HepG2 (cell line): ENCODE results near the gene TOP1. TPM values are rescaled to one million over a fixed set of nuclear protein-coding genes. Genes with fewer than 3 reads are reported as not detected.
A peak's percentile ranks its signal among the peaks of the same experiment; 100 is the strongest.

Experiments
- ATAC-seq: fragments of 200-7000 bp; cut with Tn5 transposase; 3 replicates; pipeline ENCODE4 v1.9.1; 2020; ENCODE audit warnings: mild to moderate bottlenecking, moderate library complexity
- Bru-seq: library from RNA; stranded (reverse); fragments of 400-500 nt; gene quantifications from one replicate; lab custom pipeline; 2021; lab: Mats Ljungman, UMichigan
- BruChase-seq, 2 experiments: library from RNA; stranded (reverse); fragments of 400-500 nt; gene quantifications; one replicate each; lab custom pipeline; 2021; lab: Mats Ljungman, UMichigan
- BruUV-seq: library from RNA; stranded (reverse); fragments of 400-500 nt; replicated peaks from 2 replicates; lab custom pipeline; 2021; lab: Mats Ljungman, UMichigan
- CTCF ChIA-PET: fragments of 300-600 bp; formaldehyde crosslinking; extraction: SDS; loops from one replicate; lab custom pipeline; 2021; ENCODE audit warnings: low total read pairs, inconsistent platforms, low intra/inter-chr PET ratio; lab: Yijun Ruan, JAX
- POLR2A ChIA-PET: fragments of 350-600 bp; sonication (Branson Sonifier 250); formaldehyde crosslinking; loops from one replicate; lab custom pipeline; 2020; ENCODE audit warnings: antibody characterized with exemption, inconsistent platforms; lab: Yijun Ruan, JAX
- DNase-seq: peaks from one replicate; pipeline ENCODE4 v3.0.0-alpha.2; 2015; ENCODE audit warnings: low spot score
- FAIRE-seq: peaks from 3 replicates; lab custom pipeline; 2011; peaks lifted over from hg19 to GRCh38; lab: Jason Lieb, UNC
- H2AFZ ChIP-seq: one replicate; pipeline ENCODE4 v1.6.1; 2011; ENCODE audit warnings: low read length, inconsistent platforms
- H3K27ac ChIP-seq: fragments of 300-600 bp; 3 replicates; pipeline ENCODE4 v1.8.0; 2011; ENCODE audit warnings: mixed run types, mild to moderate bottlenecking, mixed read lengths, low read length, inconsistent platforms; ENCODE audit not compliant: insufficient read depth; ENCODE audit errors: extremely low read length
- H3K27me3 ChIP-seq, 2 experiments: fragments of 200-600 bp in 1 of 2; 2 replicates in 1 of 2; 3 replicates in 1 of 2; pipeline versions ENCODE4 v1.6.0 to v1.8.0; 2011; ENCODE audit warnings: low read length in 2 of 2, mild to moderate bottlenecking in 2 of 2, moderate library complexity in 2 of 2, inconsistent platforms in 1 of 2; ENCODE audit not compliant: insufficient read depth in 2 of 2, control insufficient read depth in 1 of 2
- H3K36me3 ChIP-seq, 2 experiments: fragments of 200-600 bp in 1 of 2; replicated peaks in 1 of 2; 2 replicates in 1 of 2; 3 replicates in 1 of 2; pipeline versions ENCODE4 v1.5.1 to v1.8.0; 2011; ENCODE audit warnings: low read length in 2 of 2, inconsistent platforms in 1 of 2; ENCODE audit not compliant: insufficient read depth in 2 of 2, control insufficient read depth in 1 of 2
- H3K4me1 ChIP-seq: 2 replicates; pipeline ENCODE4 v1.5.1; 2012; ENCODE audit warnings: low read length, inconsistent platforms; ENCODE audit not compliant: insufficient read depth
- H3K4me2 ChIP-seq: 2 replicates; pipeline ENCODE4 v1.6.0; 2011; ENCODE audit warnings: low read depth, low read length, inconsistent platforms
- H3K4me3 ChIP-seq, 3 experiments: fragments of 200-600 bp in 1 of 3; sonication (generic), shearing (Covaris generic) in 1 of 3; replicated peaks in 1 of 3; 2 replicates each; pipeline ENCODE4 v1.5.1; 2011 to 2016; ENCODE audit warnings: low read length in 3 of 3, inconsistent platforms in 2 of 3, low read depth in 2 of 3, mild to moderate bottlenecking in 2 of 3, control low read depth in 1 of 3, mixed read lengths in 1 of 3; ENCODE audit not compliant: insufficient read depth in 1 of 3
- H3K79me2 ChIP-seq: one replicate; pipeline ENCODE4 v1.6.1; 2011; ENCODE audit warnings: low read length, inconsistent platforms; ENCODE audit not compliant: insufficient read depth
- H3K9ac ChIP-seq: 2 replicates; pipeline ENCODE4 v1.6.0; 2011; ENCODE audit warnings: mild to moderate bottlenecking, low read depth, low read length, inconsistent platforms; ENCODE audit not compliant: insufficient read depth
- H3K9me3 ChIP-seq: 2 replicates; pipeline ENCODE4 v1.5.1; 2012; ENCODE audit warnings: mild to moderate bottlenecking, low read length
- H4K20me1 ChIP-seq: 2 replicates; pipeline ENCODE4 v1.6.0; 2011; ENCODE audit warnings: inconsistent platforms, mild to moderate bottlenecking, low read length, moderate library complexity; ENCODE audit not compliant: insufficient read depth
- ARID5B ChIP-seq: IDR thresholded peaks from 2 replicates; pipeline ENCODE4 v1.4.0; 2020; ENCODE audit warnings: mild to moderate bottlenecking, missing genetic modification reagents
- SMAD3 ChIP-seq: sonication (generic); formaldehyde crosslinking; IDR thresholded peaks from 2 replicates; pipeline ENCODE4 v1.4.0; 2020; ENCODE audit warnings: missing genetic modification reagents
- SRY ChIP-seq: sonication (generic); formaldehyde crosslinking; IDR thresholded peaks from 2 replicates; pipeline ENCODE4 v1.8.0; 2022; ENCODE audit warnings: mild to moderate bottlenecking, missing genetic modification reagents
- TEF ChIP-seq: sonication (generic); formaldehyde crosslinking; IDR thresholded peaks from 2 replicates; pipeline ENCODE4 v1.5.0; 2020; ENCODE audit warnings: missing genetic modification reagents
- ZNF225 ChIP-seq: sonication (generic); formaldehyde crosslinking; IDR thresholded peaks from 2 replicates; pipeline ENCODE4 v1.4.0; 2020; ENCODE audit warnings: mild to moderate bottlenecking, missing genetic modification reagents
- ZNF264 ChIP-seq: sonication (generic); formaldehyde crosslinking; IDR thresholded peaks from 2 replicates; pipeline ENCODE4 v1.4.0; 2020; ENCODE audit warnings: missing genetic modification reagents
- ZNF3 ChIP-seq: IDR thresholded peaks from 2 replicates; pipeline ENCODE4 v1.7.0; 2017; ENCODE audit warnings: inconsistent platforms
- ZNF432 ChIP-seq: sonication (generic); formaldehyde crosslinking; IDR thresholded peaks from 2 replicates; pipeline ENCODE4 v1.5.0; 2020; ENCODE audit warnings: missing genetic modification reagents, mild to moderate bottlenecking, borderline replicate concordance
- ZNF580 ChIP-seq: IDR thresholded peaks from 2 replicates; pipeline ENCODE4 v1.6.1; 2016; ENCODE audit warnings: low read depth, borderline replicate concordance
- ZNF709 ChIP-seq: sonication (generic); formaldehyde crosslinking; IDR thresholded peaks from 2 replicates; pipeline ENCODE4 v1.5.0; 2020; ENCODE audit warnings: mild to moderate bottlenecking, missing genetic modification reagents
- ZNF775 ChIP-seq: sonication (generic); formaldehyde crosslinking; IDR thresholded peaks from 2 replicates; pipeline ENCODE4 v1.4.0; 2020; ENCODE audit warnings: missing genetic modification reagents, mild to moderate bottlenecking, moderate library complexity, borderline replicate concordance
- WGBS: methylation state at CpG from one replicate; pipeline ENCODE4 v1.1.6; 2017; ENCODE audit warnings: low lambda C conversion rate; 5-methylcytosine and 5-hydroxymethylcytosine counted together
- in situ Hi-C: cut with HindIII; loops from 2 replicates; pipeline ENCODE4 v1.10.0; 2017; ENCODE audit warnings: low pct_unique_long_range_greater_than_20kb; ENCODE audit not compliant: extremely low pct_ligation_motif_present
- intact Hi-C: fragments of 100-400 bp; cut with micrococcal nuclease; formaldehyde crosslinking; loops from one replicate; pipeline ENCODE4 v1.10.0; 2022; ENCODE audit not compliant: unreplicated experiment
- long read RNA-seq, 2 experiments: library from RNA in 1 of 2; library from polyadenylated mRNA in 1 of 2; stranded (forward) in 1 of 2; unstranded in 1 of 2; transcript quantifications; one replicate each; pipeline ENCODE4 v2.0.0, GENCODE V29; 2019 to 2022
- polyA minus RNA-seq, 3 experiments: library from RNA; depleted of rRNA, polyadenylated mRNA; stranded (reverse); fragments of >200 nt; gene quantifications; 2 replicates each; pipeline ENCODE4 v1.2.3, GENCODE V29; 2011; ENCODE audit warnings: low replicate concordance in 1 of 3
- polyA plus RNA-seq, 8 experiments: library from polyadenylated mRNA; depleted of rRNA in 3 of 8; stranded (reverse) in 7 of 8; unstranded in 1 of 8; fragments of >200 nt; fragmentation: Illumina TruSeq in 4 of 8; extraction: Trizol in 4 of 8; gene quantifications; 2 replicates each; pipeline versions ENCODE4 v1.2.1 to v1.2.3, GENCODE V29; 2011 to 2016; ENCODE audit warnings: low read depth in 4 of 8, missing spikeins in 1 of 8, mixed read lengths in 1 of 8; ENCODE audit not compliant: insufficient read depth in 1 of 8
- total RNA-seq, 5 experiments: library from RNA; depleted of rRNA; stranded (reverse); fragments of >200 nt; fragmentation: Illumina TruSeq; extraction: Trizol; gene quantifications; 2 replicates each; pipeline ENCODE4 v1.2.3, GENCODE V29; 2016; ENCODE audit warnings: low read depth in 1 of 5

TOP1 gene
- total RNA-seq (2016; rRNA removed; fragmentation: Illumina TruSeq; extraction: Trizol), result 19.4 and 75.3 TPM in 2 replicates
- 17.3 and 19.8 TPM in 2 replicates for total RNA-seq (2016; cell fraction: cytosol; rRNA removed; fragmentation: Illumina TruSeq; extraction: Trizol; ENCODE audit: low read depth)
- 17.0 and 75.6 TPM in 2 replicates for total RNA-seq (2016; cell fraction: insoluble cytoplasmic fraction; rRNA removed; fragmentation: Illumina TruSeq; extraction: Trizol)
- 20.3 and 21.0 TPM in 2 replicates for total RNA-seq (2016; cell fraction: membrane; rRNA removed; fragmentation: Illumina TruSeq; extraction: Trizol)
- 45.7 and 48.4 TPM in 2 replicates for total RNA-seq (2016; cell fraction: nucleus; rRNA removed; fragmentation: Illumina TruSeq; extraction: Trizol)
- polyA plus RNA-seq (2011; rRNA removed), result 9.9 and 10.2 TPM in 2 replicates
- polyA plus RNA-seq (2011; cell fraction: cytosol; rRNA removed), result 5.5 and 9.3 TPM in 2 replicates
- 10.9 and 11.3 TPM in 2 replicates for polyA plus RNA-seq (2011; cell fraction: nucleus; rRNA removed)
- 51.4 and 67.5 TPM in 2 replicates for polyA plus RNA-seq (2012)
- 2.6 and 3.5 TPM in 2 replicates for polyA plus RNA-seq (2016; cell fraction: cytosol; fragmentation: Illumina TruSeq; extraction: Trizol; ENCODE audit: low read depth)
- 131 and 136 TPM in 2 replicates for polyA plus RNA-seq (2016; cell fraction: insoluble cytoplasmic fraction; fragmentation: Illumina TruSeq; extraction: Trizol; ENCODE audit: low read depth)
- 9.6 and 10.8 TPM in 2 replicates for polyA plus RNA-seq (2016; cell fraction: membrane; fragmentation: Illumina TruSeq; extraction: Trizol; ENCODE audit: low read depth)
- 89.8 and 94.4 TPM in 2 replicates for polyA plus RNA-seq (2016; cell fraction: nucleus; fragmentation: Illumina TruSeq; extraction: Trizol; ENCODE audit: insufficient read depth, low read depth)
- 7.0 and 9.4 TPM in 2 replicates for polyA minus RNA-seq (2011; rRNA and poly(A)+ RNA removed; ENCODE audit: low replicate concordance)
- 25.1 and 28.4 TPM in 2 replicates for polyA minus RNA-seq (2011; cell fraction: cytosol; rRNA and poly(A)+ RNA removed)
- 21.5 and 22.1 TPM in 2 replicates for polyA minus RNA-seq (2011; cell fraction: nucleus; rRNA and poly(A)+ RNA removed)
- Bru-seq, nascent RNA, result percentile 98 among the genes with signal in this experiment
- BruChase-seq, experiment 1, labeled RNA remaining after a 6-hour chase, result percentile 95 among the genes with signal in this experiment
- percentile 95 among the genes with signal in this experiment for BruChase-seq, experiment 2, labeled RNA remaining after a 2-hour chase
- long read RNA-seq, experiment 1, partial matches to known transcripts, result 103 of 108 reads
- long read RNA-seq, experiment 1, other reads (novel, unspliced or antisense), result 1 of 108 reads
- long read RNA-seq, experiment 2, transcript TOP1-201 (21 exons, 3,738 nt), result major isoform, 10 of 72 reads
- long read RNA-seq, experiment 2, partial matches to known transcripts, result 58 of 72 reads
- long read RNA-seq, experiment 2, other reads (novel, unspliced or antisense), result 4 of 72 reads

- Histone ChIP-seq H3K27ac (peak within 1 kb of the TSS; percentile 82), H3K36me3 (peaks cover 4% of the 10 kb centered on the region in 2 experiments; a peak in 1 of 5 replicates), H2AFZ (no peak within 1 kb of the TSS), H3K27me3 (peaks cover 2 to 4% of the 10 kb centered on the region in 2 experiments; a peak in 2 of 5 replicates), H3K4me2 (peak within 1 kb of the TSS; percentile 94), H3K4me1 (peaks cover 53% of the 10 kb centered on the region), H3K9me3 (no peaks in the 10 kb centered on the region), H3K79me2 (peaks cover 48% of the 10 kb centered on the region), H3K4me3 (peak within 1 kb of the TSS; percentile 91 to 95 (median 95)), H4K20me1 (peaks cover 37% of the 10 kb centered on the region), H3K9ac (peak within 1 kb of the TSS; percentile 98)
- under 1% methylated on average over 58 of the region's 85 CpGs for WGBS
- FAIRE-seq (peak; percentile 82), ATAC-seq (peak; percentile 94), DNase-seq (peak; percentile 100)
- ChIA-PET CTCF (no interaction called here), POLR2A (interaction anchor here (0.6 to 1.9 kb wide), 12 partner anchors 9 to 104 kb away, joined by 3 to 14 read pairs (median 5); no protein-coding TSS in a partner anchor)
- no TSS peak for BruUV-seq
- intact Hi-C loops (loop anchor here (1.0 to 2.0 kb wide), 2 partner anchors 25 to 50 kb away; no protein-coding TSS in a partner anchor), in situ Hi-C loops (no loop called here)
- no peak; the same call in 1 of the 2 replicates for TF ChIP-seq ZNF775 (CRISPR knock-in tag)
- no peak for TF ChIP-seq ZNF225 (CRISPR knock-in tag)
- peak; percentile 38; the same call in 1 of the 2 replicates for TF ChIP-seq SRY (CRISPR knock-in tag)
- peak; percentile 93 for TF ChIP-seq ZNF709 (CRISPR knock-in tag)
- TF ChIP-seq ZNF264 (CRISPR knock-in tag), result no peak
- TF ChIP-seq SMAD3 (CRISPR knock-in tag), result peak; percentile 89; the same call in 1 of the 2 replicates
- TF ChIP-seq ZNF432, result no peak
- peak; percentile 87 for TF ChIP-seq ZNF580 (CRISPR knock-in tag)
- TF ChIP-seq ZNF3 (CRISPR knock-in tag), result no peak; the same call in 1 of the 2 replicates
- peak; percentile 79 for TF ChIP-seq ARID5B (CRISPR knock-in tag)
- peak; percentile 99 for TF ChIP-seq TEF (CRISPR knock-in tag)
Observed at GRCh38 chr20:41028359-41029149, at the start of gene TOP1. TSS of gene TOP1 (plus strand) at chr20:41028822. CDS start at chr20:41029068, 246 bp downstream.
